Measurements from ENCODE around the gene AACS.

GRCh38 chr12:125100551-125101434 is 35.6 kb downstream of the AACS start:
- TF ChIP-seq CTCF (IDR thresholded peaks at IDR 0.05) (no peak), POLR2A (IDR thresholded peaks at IDR 0.05) (no peak), EP300 (IDR thresholded peaks at IDR 0.05) (no peak)
